Mesodermal cell (in vitro differentiated cells): ENCODE measurements around the gene DNAH10.

Experiments
- H3K27ac ChIP-seq: 2 replicates; pipeline ENCODE4 v1.7.0; 2013; ENCODE audit warnings: mild to moderate bottlenecking, low read depth, low read length, moderate library complexity; ENCODE audit not compliant: severe bottlenecking
- H3K36me3 ChIP-seq: 2 replicates; pipeline ENCODE4 v1.7.1; 2013; ENCODE audit warnings: mild to moderate bottlenecking, low read length, moderate library complexity; ENCODE audit not compliant: control insufficient read depth, insufficient read depth
- H3K4me1 ChIP-seq: one replicate; pipeline ENCODE4 v1.7.1; 2013; ENCODE audit warnings: mild to moderate bottlenecking, low read length; ENCODE audit not compliant: insufficient read depth, control insufficient read depth, poor library complexity, severe bottlenecking
- H3K4me3 ChIP-seq: 2 replicates; pipeline ENCODE4 v1.7.0; 2013; ENCODE audit warnings: low read length, control low read depth, mild to moderate bottlenecking; ENCODE audit not compliant: insufficient read depth, poor library complexity, severe bottlenecking; ENCODE audit errors: extremely low read depth
- H3K9me3 ChIP-seq: 2 replicates; pipeline ENCODE4 v1.7.1; 2013; ENCODE audit warnings: mild to moderate bottlenecking, low read length, moderate library complexity; ENCODE audit not compliant: control insufficient read depth
- WGBS, 2 experiments: methylation state at CpG; one replicate each; pipeline ENCODE4 v1.1.5; 2013; ENCODE audit warnings: missing lambda C conversion rate in 2 of 2; ENCODE audit not compliant: insufficient coverage in 2 of 2; 5-methylcytosine and 5-hydroxymethylcytosine counted together

Gene DNAH10

DNA sequence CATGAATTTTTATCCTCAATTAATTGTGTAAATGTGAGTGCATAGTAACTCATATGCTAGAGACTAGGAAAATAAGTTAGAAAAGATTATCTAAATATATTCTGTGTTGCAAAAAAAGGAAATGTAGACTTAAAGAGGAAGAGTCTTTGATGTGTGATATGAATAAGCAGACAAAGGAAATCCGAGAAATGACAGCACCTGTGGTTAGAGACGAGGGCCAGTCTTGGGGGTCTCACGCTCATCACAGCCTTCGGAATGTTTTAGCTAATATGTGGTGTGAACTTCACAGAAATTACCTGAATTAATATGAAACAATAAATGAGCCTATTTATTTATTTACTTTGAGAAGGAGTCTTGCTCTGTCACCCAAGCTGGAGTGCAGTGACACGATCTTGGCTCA is 38.3 kb upstream of the DNAH10 start:
- H3K9me3 ChIP-seq = no peaks in the 10 kb centered on the region
- no peaks in the 10 kb centered on the region for H3K4me1 ChIP-seq
- H3K4me3 ChIP-seq = no peak overlapping the region
- H3K27ac ChIP-seq = no peak overlapping the region
- WGBS, 2 experiments = 78 to 100% methylated on average over 1 to 2 of the region's 5 CpGs
- H3K36me3 ChIP-seq = peaks cover 74% of the 10 kb centered on the region

DNA sequence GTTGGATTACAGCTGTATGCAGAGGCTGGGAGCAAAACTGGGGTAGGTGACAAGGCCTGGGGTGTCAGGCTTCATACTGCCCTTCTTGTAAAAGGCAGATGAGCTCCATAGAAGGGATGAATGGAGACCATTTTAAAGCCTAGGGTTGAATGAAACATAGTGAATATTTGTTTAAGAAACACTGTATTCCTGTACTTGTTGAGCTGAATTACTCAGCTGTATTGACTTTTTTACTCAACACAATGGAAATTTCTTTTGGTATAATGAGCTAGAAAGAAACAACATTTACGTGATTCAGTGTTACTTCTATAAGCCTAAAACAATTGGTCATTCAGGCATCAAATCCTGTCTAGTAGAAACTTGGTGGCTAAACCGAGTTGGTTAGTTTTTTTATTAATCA is 35.9 kb upstream of the DNAH10 start:
- H3K27ac ChIP-seq = no peak overlapping the region
- H3K36me3 ChIP-seq = peaks cover 87% of the 10 kb centered on the region
- no CpG with 5 or more reads among the region's 2 CpGs for WGBS, 2 experiments
- no peak overlapping the region for H3K4me3 ChIP-seq
- no peaks in the 10 kb centered on the region for H3K9me3 ChIP-seq
- no peaks in the 10 kb centered on the region for H3K4me1 ChIP-seq

DNA sequence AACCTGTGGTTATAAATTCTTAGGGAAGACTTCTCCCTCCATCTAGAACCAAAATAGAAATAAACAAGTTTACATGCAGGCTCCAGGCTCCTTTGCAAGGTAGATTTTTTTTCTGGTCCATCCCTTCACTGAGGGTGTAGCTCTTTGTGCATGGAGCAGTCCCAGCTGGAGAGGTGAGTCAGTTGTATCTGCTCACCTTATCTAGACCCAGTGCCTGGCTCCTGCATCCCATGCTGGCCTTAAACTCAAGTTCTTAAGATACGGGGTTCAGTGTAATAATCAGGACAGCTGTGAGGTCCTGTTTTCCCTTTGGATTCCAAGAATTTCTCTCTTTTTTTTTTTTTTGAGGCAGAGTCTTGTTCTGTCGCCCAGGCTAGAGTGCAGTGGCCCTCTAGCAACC is 35.1 kb upstream of the DNAH10 start:
- peaks cover 84% of the 10 kb centered on the region for H3K36me3 ChIP-seq
- no peak overlapping the region for H3K4me3 ChIP-seq
- H3K4me1 ChIP-seq = peaks cover under 1% of the 10 kb centered on the region
- no peak overlapping the region for H3K27ac ChIP-seq
- no peaks in the 10 kb centered on the region for H3K9me3 ChIP-seq
- 92 to 100% methylated on average over 1 to 2 of the region's 2 CpGs for WGBS, 2 experiments

DNA sequence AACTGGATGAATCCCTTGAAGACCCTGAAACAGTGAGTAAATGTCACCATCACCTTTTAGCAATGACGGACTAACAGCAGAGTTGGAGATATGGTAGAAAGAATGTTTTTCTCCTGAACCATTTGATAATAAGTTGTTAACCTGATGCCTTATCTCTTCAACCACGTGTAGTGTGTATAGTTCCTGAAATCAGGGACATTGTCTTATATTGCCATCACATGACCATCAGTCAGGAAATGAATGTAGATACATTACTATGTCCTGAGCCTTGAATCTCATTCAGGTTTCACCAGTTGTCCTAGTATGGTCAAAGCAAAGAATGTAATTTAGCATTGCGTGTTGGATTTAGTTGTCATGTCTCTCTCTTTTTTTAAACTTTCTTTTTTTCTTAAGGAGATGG is 34.2 kb upstream of the DNAH10 start:
- Histone ChIP-seq H3K4me3 (no peak overlapping the region), H3K27ac (no peak overlapping the region), H3K9me3 (no peaks in the 10 kb centered on the region), H3K36me3 (peaks cover 80% of the 10 kb centered on the region), H3K4me1 (peaks cover 5% of the 10 kb centered on the region)
- WGBS, 2 experiments = no CpG with 5 or more reads among the region's 3 CpGs

- Histone ChIP-seq H3K9me3 (no peaks in the 10 kb centered on the region), H3K4me1 (peaks cover 5% of the 10 kb centered on the region), H3K36me3 (peaks cover 83% of the 10 kb centered on the region), H3K4me3 (no peak overlapping the region), H3K27ac (no peak overlapping the region)
- 87 to 100% methylated on average over 2 of the region's 2 CpGs for WGBS, 2 experiments
These were observed 30.5 kb upstream of the DNAH10 start for GRCh38 chr12:123731596-123731995.

DNA sequence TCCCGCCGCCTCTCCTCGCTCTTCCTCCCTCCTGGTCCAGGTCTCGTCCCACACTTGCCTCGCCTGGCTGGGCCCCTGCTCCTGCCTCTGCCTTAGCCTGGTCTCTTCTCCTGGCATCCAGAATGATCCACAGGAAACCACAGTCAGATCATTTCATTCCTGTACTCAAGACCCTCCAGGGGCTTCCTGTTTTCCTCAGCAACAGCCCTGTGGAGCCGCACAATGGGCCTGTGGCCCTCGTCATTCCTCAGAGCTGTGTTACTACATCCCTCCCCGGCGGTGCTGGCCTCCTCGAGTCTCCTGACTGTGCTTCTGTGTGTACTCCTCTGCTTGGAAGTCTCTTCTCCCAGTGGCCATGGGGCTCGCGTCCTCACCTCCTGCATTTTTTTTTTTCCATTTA is 29.9 kb upstream of the DNAH10 start:
- Histone ChIP-seq H3K36me3 (peaks cover 83% of the 10 kb centered on the region), H3K9me3 (no peaks in the 10 kb centered on the region), H3K27ac (peak overlapping the region; percentile 62), H3K4me3 (no peak overlapping the region), H3K4me1 (peaks cover 5% of the 10 kb centered on the region)
- 89 to 95% methylated on average over 12 of the region's 12 CpGs for WGBS, 2 experiments

GRCh38 chr12:123733229-123733628 is 28.9 kb upstream of the DNAH10 start:
- Histone ChIP-seq H3K27ac (no peak overlapping the region), H3K4me1 (peaks cover 5% of the 10 kb centered on the region), H3K9me3 (no peaks in the 10 kb centered on the region), H3K36me3 (peaks cover 82% of the 10 kb centered on the region), H3K4me3 (no peak overlapping the region)
- 93% methylated on average over 9 of the region's 10 CpGs for WGBS, 2 experiments

- no peak overlapping the region for H3K4me3 ChIP-seq
- WGBS, 2 experiments = 75 to 100% methylated on average over 1 to 4 of the region's 5 CpGs
- H3K4me1 ChIP-seq = peaks cover 5% of the 10 kb centered on the region
- peaks cover 82% of the 10 kb centered on the region for H3K36me3 ChIP-seq
- H3K9me3 ChIP-seq = no peaks in the 10 kb centered on the region
- H3K27ac ChIP-seq = no peak overlapping the region
These were observed 27.8 kb upstream of the DNAH10 start for GRCh38 chr12:123734268-123734667.

GRCh38 chr12:123741937-123742572 is 20.0 kb upstream of the DNAH10 start:
- H3K4me3 ChIP-seq = no peak overlapping the region
- H3K36me3 ChIP-seq = peaks cover 89% of the 10 kb centered on the region
- WGBS, 2 experiments = 92 to 100% methylated on average over 8 of the region's 14 CpGs
- H3K9me3 ChIP-seq = no peaks in the 10 kb centered on the region
- H3K4me1 ChIP-seq = no peaks in the 10 kb centered on the region
- H3K27ac ChIP-seq = no peak overlapping the region

DNA sequence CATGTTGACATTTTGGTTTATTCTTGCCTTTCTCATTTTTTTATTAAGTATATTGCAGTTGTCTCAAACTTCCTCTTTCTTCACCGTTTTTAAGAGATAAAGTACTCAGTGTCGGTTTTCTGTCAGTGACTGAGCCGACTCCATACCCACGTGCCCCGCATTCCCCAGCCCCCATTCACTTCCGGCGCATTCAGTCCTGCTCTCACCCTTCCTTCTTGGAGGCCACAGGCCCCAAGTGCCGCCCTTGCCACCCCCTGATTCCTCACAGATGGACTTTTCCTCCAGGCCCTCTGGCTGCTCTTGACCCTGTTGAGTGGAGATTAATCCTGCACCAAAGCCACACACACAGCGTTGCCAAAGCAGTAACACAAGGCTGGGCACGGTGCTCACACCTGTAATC is 19.1 kb upstream of the DNAH10 start:
- 91 to 95% methylated on average over 4 to 9 of the region's 10 CpGs for WGBS, 2 experiments
- no peaks in the 10 kb centered on the region for H3K9me3 ChIP-seq
- no peaks in the 10 kb centered on the region for H3K4me1 ChIP-seq
- H3K4me3 ChIP-seq = no peak overlapping the region
- peaks cover 90% of the 10 kb centered on the region for H3K36me3 ChIP-seq
- no peak overlapping the region for H3K27ac ChIP-seq

- Histone ChIP-seq H3K27ac (no peak overlapping the region), H3K4me1 (no peaks in the 10 kb centered on the region), H3K9me3 (no peaks in the 10 kb centered on the region), H3K36me3 (peaks cover 91% of the 10 kb centered on the region), H3K4me3 (no peak overlapping the region)
- 89 to 91% methylated on average over 12 of the region's 12 CpGs for WGBS, 2 experiments
These were observed 17.3 kb upstream of the DNAH10 start for GRCh38 chr12:123744836-123745235.
